T-helper 2 cell treated with Interferon-gamma antibody and Interleukin-4, amounts not matched to agents 100 ng/mL and 5 ng/mL, for 36 hours (primary cell): Measurements from ENCODE around the gene KRT33A. TPM values are rescaled to one million over a fixed set of nuclear protein-coding genes. Genes with fewer than 3 reads are reported as not detected.

Source experiments
- intact Hi-C: fragments of 100-400 bp; cut with micrococcal nuclease; formaldehyde crosslinking; loops from one replicate; pipeline ENCODE4 v1.15.1; 2023
- total RNA-seq: library from RNA; stranded (reverse); gene quantifications from 2 replicates; pipeline ENCODE4 v1.2.3, GENCODE V29; 2022

KRT33A gene
- total RNA-seq, 1 donor from 2014 or later: not detected

DNA sequence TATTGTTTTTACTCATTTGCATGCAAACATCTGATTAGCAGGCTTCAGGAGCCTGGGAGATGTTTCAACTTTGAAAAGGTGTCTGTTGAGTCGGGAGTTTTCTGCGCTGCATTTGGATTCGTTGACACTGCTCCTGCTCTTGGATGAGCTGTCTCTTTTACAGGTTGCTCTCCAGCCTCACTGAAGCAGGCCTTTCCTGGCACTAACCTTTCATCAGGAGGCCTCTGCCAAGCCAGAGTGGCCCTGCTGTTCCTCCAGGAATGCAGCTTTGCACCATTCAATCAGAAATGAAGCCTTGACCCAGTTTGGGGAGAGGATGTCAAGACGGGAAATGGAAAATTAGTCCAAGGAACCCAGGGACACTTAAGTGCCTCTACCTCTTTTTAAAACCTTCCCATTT is 47.6 kb downstream of the KRT33A start:
- intact Hi-C loops: no loop called here

GRCh38 chr17:41301916-41302901 is 48.4 kb downstream of the KRT33A start, which contains the start of gene KRTAP29-1:
Gene KRTAP29-1 (minus strand): TSS chr17:41302851. CDS start chr17:41302851, 0 bp downstream.
- intact Hi-C loops: no loop called here

DNA sequence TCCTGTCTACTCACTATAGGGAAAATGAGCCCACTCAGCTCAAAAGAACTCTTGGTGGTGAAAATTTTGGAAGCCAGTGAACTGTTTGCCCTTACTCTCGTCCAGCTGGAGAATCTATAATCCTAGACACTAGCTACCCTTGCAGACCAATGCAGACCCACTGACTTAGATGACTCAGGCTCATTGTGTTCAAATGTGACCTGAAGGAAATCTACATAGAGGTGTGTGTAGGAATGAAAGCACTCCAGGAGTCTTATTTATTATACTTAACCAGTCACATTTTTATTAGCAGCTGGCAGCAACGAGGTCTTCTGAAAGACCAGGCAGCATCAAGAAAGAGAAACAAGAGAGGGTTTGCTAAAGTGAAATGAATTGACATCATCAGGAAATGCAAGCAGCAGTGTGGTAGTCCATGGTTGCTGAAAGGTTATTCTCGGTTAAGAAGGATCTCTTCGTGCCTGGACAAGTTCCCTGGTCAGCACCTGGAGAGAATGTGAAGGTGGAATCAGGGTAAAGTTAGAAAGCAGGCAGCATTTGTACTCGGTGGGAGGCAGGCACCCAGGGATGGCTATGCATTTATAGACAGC is 49.3 kb downstream of the KRT33A start:
- intact Hi-C loops: no loop called here

GRCh38 chr17:41298458-41299135 is 52.0 kb downstream of the KRT33A start:
- intact Hi-C loops: no loop called here

- intact Hi-C loops: no loop called here
Measured at GRCh38 chr17:41296846-41297245, 53.8 kb downstream of the KRT33A start.

Other genes starting within 250 kb of the KRT33A start
- gene KRTAP4-16, start 248.6 kb downstream of the KRT33A start, total RNA-seq: not detected in 2 replicates
- not detected in 2 replicates for gene KRTAP4-9, start 245.4 kb downstream of the KRT33A start, total RNA-seq
- gene KRTAP4-11, start 232.5 kb downstream of the KRT33A start, total RNA-seq: not detected in 2 replicates
- gene KRTAP4-12, start 226.6 kb downstream of the KRT33A start, total RNA-seq: not detected in 2 replicates
- gene KRTAP4-6, start 210.3 kb downstream of the KRT33A start, total RNA-seq: not detected in 2 replicates
- gene KRTAP4-5, start 201.0 kb downstream of the KRT33A start, total RNA-seq: not detected in 2 replicates
- not detected in 2 replicates for gene KRTAP4-4, start 190.1 kb downstream of the KRT33A start, total RNA-seq
- gene KRTAP4-3, start 182.6 kb downstream of the KRT33A start, total RNA-seq: not detected in 2 replicates
- not detected in 2 replicates for gene KRTAP4-2, start 172.6 kb downstream of the KRT33A start, total RNA-seq
- not detected in 2 replicates for gene KRTAP4-1, start 165.9 kb downstream of the KRT33A start, total RNA-seq
- gene KRTAP9-1, start 160.9 kb downstream of the KRT33A start, total RNA-seq: not detected in 2 replicates
- not detected in 2 replicates for gene KRTAP9-2, start 124.2 kb downstream of the KRT33A start, total RNA-seq
- not detected in 2 replicates for gene KRTAP9-3, start 118.4 kb downstream of the KRT33A start, total RNA-seq
- not detected in 2 replicates for gene KRTAP9-8, start 112.8 kb downstream of the KRT33A start, total RNA-seq
- not detected in 2 replicates for gene KRTAP9-4, start 101.1 kb downstream of the KRT33A start, total RNA-seq
- gene KRTAP9-9, start 95.4 kb downstream of the KRT33A start, total RNA-seq: not detected in 2 replicates
- gene KRTAP9-6, start 85.5 kb downstream of the KRT33A start, total RNA-seq: not detected in 2 replicates
- not detected in 2 replicates for gene KRTAP9-7, start 75.1 kb downstream of the KRT33A start, total RNA-seq
- gene KRTAP29-1, start 48.0 kb downstream of the KRT33A start, total RNA-seq: not detected in 2 replicates
- not detected in 2 replicates for gene KRTAP16-1, start 41.5 kb downstream of the KRT33A start, total RNA-seq
- gene KRTAP17-1, start 35.1 kb downstream of the KRT33A start, total RNA-seq: not detected in 2 replicates
- not detected in 2 replicates for gene KRT33B, start 19.0 kb upstream of the KRT33A start, total RNA-seq
- not detected in 2 replicates for gene KRT34, start 31.5 kb upstream of the KRT33A start, total RNA-seq
- gene KRT31, start 46.8 kb upstream of the KRT33A start, total RNA-seq: not detected in 2 replicates
- gene KRT37, start 73.8 kb upstream of the KRT33A start, total RNA-seq: not detected in 2 replicates
- not detected in 2 replicates for gene KRT38, start 90.2 kb upstream of the KRT33A start, total RNA-seq
- gene KRT32, start 116.6 kb upstream of the KRT33A start, total RNA-seq: not detected in 2 replicates
- not detected in 2 replicates for gene KRT35, start 130.3 kb upstream of the KRT33A start, total RNA-seq
- not detected in 2 replicates for gene KRT36, start 139.1 kb upstream of the KRT33A start, total RNA-seq
- not detected in 2 replicates for gene KRT13, start 154.8 kb upstream of the KRT33A start, total RNA-seq
- not detected in 2 replicates for gene KRT15, start 168.1 kb upstream of the KRT33A start, total RNA-seq
- not detected in 2 replicates for gene KRT19, start 177.5 kb upstream of the KRT33A start, total RNA-seq
- gene KRT9, start 221.2 kb upstream of the KRT33A start, total RNA-seq: not detected in 2 replicates
- not detected in 2 replicates for gene KRT14, start 236.1 kb upstream of the KRT33A start, total RNA-seq